NOMO-1 (cell line): ENCODE data around the gene ACTN1.

ENCODE experiments used
- DNase-seq, 2 experiments: peaks; one replicate each; lab custom pipeline; 2025; ENCODE audit not compliant: unreplicated experiment in 2 of 2; lab: John Stamatoyannopoulos, UW

The ACTN1 gene

GRCh38 chr14:68892961-68893360 is 86.1 kb downstream of the ACTN1 start:
- no peak for DNase-seq

GRCh38 chr14:68891851-68892660 is 87.0 kb downstream of the ACTN1 start:
- DNase-seq: no peak

- no peak for DNase-seq
These were observed 88.8 kb downstream of the ACTN1 start for GRCh38 chr14:68890173-68890931.

GRCh38 chr14:68888883-68889282 is 90.2 kb downstream of the ACTN1 start:
- no peak for DNase-seq

- DNase-seq: no peak
These were observed 90.9 kb downstream of the ACTN1 start for GRCh38 chr14:68888025-68888850.

GRCh38 chr14:68886109-68886434 is 93.0 kb downstream of the ACTN1 start:
- DNase-seq: no peak

GRCh38 chr14:68885226-68886108 is 93.6 kb downstream of the ACTN1 start:
- no peak for DNase-seq

GRCh38 chr14:68884031-68885030 is 94.8 kb downstream of the ACTN1 start:
- no peak for DNase-seq

GRCh38 chr14:68882235-68882634 is 96.9 kb downstream of the ACTN1 start:
- DNase-seq: no peak

GRCh38 chr14:68881396-68881795 is 97.7 kb downstream of the ACTN1 start:
- no peak for DNase-seq

GRCh38 chr14:68880581-68881105 is 98.5 kb downstream of the ACTN1 start:
- no peak for DNase-seq

GRCh38 chr14:68879841-68880575 is 99.1 kb downstream of the ACTN1 start:
- no peak for DNase-seq

GRCh38 chr14:68879321-68879781 is 99.8 kb downstream of the ACTN1 start:
- DNase-seq: no peak

- DNase-seq: no peak
These were observed 100.2 kb downstream of the ACTN1 start for GRCh38 chr14:68878908-68879307.

- no peak for DNase-seq
These were observed 101.0 kb downstream of the ACTN1 start for GRCh38 chr14:68877993-68878575.

- DNase-seq: no peak
These were observed 102.1 kb downstream of the ACTN1 start for GRCh38 chr14:68876976-68877375.

GRCh38 chr14:68874746-68875155 is 104.4 kb downstream of the ACTN1 start:
- DNase-seq: no peak

- DNase-seq: no peak
These were observed 105.7 kb downstream of the ACTN1 start for GRCh38 chr14:68873376-68873775.
